GM19023 (cell line): Measurements from ENCODE around the gene ZFPL1.

Source experiments
- ATAC-seq: cut with Tn5 transposase; IDR thresholded peaks from one replicate; pipeline ENCODE4 v1.9.1; 2021; ENCODE audit warnings: mild to moderate bottlenecking, moderate library complexity; ENCODE audit not compliant: unreplicated experiment

ZFPL1 gene

GRCh38 chr11:65090628-65091027 is 6.6 kb downstream of the ZFPL1 start:
- no peak for ATAC-seq

- ATAC-seq = no peak
Measured at GRCh38 chr11:65095427-65095826, 11.4 kb downstream of the ZFPL1 start.

- ATAC-seq = peak; percentile 90
Measured at GRCh38 chr11:65095974-65096806, 12.2 kb downstream of the ZFPL1 start, which contains the start of gene VPS51. VPS51 (plus strand) TSS chr11:65096214; CDS start chr11:65096251, 37 bp downstream.

- no peak for ATAC-seq
Measured at GRCh38 chr11:65096926-65097325, 12.9 kb downstream of the ZFPL1 start.

GRCh38 chr11:65100674-65101350 is 16.8 kb downstream of the ZFPL1 start:
- ATAC-seq = no peak

GRCh38 chr11:65102142-65103095 is 18.4 kb downstream of the ZFPL1 start:
- no peak for ATAC-seq

- no peak for ATAC-seq
Measured at GRCh38 chr11:65103476-65103875, 19.5 kb downstream of the ZFPL1 start.

GRCh38 chr11:65104628-65105027 is 20.6 kb downstream of the ZFPL1 start:
- ATAC-seq = no peak

- ATAC-seq = no peak
Measured at GRCh38 chr11:65107078-65107477, 23.1 kb downstream of the ZFPL1 start.

GRCh38 chr11:65107751-65108468 is 23.9 kb downstream of the ZFPL1 start:
- no peak for ATAC-seq

GRCh38 chr11:65108469-65109123 is 24.6 kb downstream of the ZFPL1 start:
- ATAC-seq = no peak

- no peak for ATAC-seq
Measured at GRCh38 chr11:65109231-65110198, 25.5 kb downstream of the ZFPL1 start.

- no peak for ATAC-seq
Measured at GRCh38 chr11:65110354-65110861, 26.4 kb downstream of the ZFPL1 start.

GRCh38 chr11:65111159-65111743 is 27.2 kb downstream of the ZFPL1 start:
- ATAC-seq = no peak

- peak; percentile 70 for ATAC-seq
Measured at GRCh38 chr11:65111744-65112545, 27.9 kb downstream of the ZFPL1 start, which contains the start of gene TM7SF2. TM7SF2 (plus strand) TSS chr11:65111872; CDS start chr11:65112016, 144 bp downstream.

- ATAC-seq = peak; percentile 33
Measured at GRCh38 chr11:65112546-65113360, 28.7 kb downstream of the ZFPL1 start.
